A549 (cell line): ENCODE data around the gene MPP2. TPM values are rescaled to one million over a fixed set of nuclear protein-coding genes. Genes with fewer than 3 reads are reported as not detected.

ENCODE experiments used
- ATAC-seq, 2 experiments: fragments of 200-7000 bp in 1 of 2; fragments of >200 bp in 1 of 2; cut with Nextera tagmentation in 1 of 2; cut with Tn5 transposase in 1 of 2; 3 replicates each; pipeline versions ENCODE4 v1.8.0 to v1.9.1; 2018 to 2020; ENCODE audit warnings: mild to moderate bottlenecking in 1 of 2, moderate library complexity in 1 of 2
- CTCF ChIA-PET: fragments of 300-600 bp; sonication (Branson Sonifier 250); formaldehyde crosslinking; extraction: SDS; loops from one replicate; lab custom pipeline; 2021; ENCODE audit warnings: antibody characterized with exemption, inconsistent platforms; lab: Yijun Ruan, JAX
- POLR2A ChIA-PET: fragments of 350-600 bp; formaldehyde crosslinking; extraction: SDS; loops from one replicate; lab custom pipeline; 2021; ENCODE audit warnings: antibody characterized with exemption, inconsistent platforms; lab: Yijun Ruan, JAX
- DNase-seq, 2 experiments: peaks; one replicate each; pipeline versions ENCODE4 v3.0.0 to v3.0.0-alpha.2; 2011 to 2016; ENCODE audit warnings: low read depth in 1 of 2, low spot score in 1 of 2
- FAIRE-seq: peaks from 2 replicates; lab custom pipeline; 2011; peaks lifted over from hg19 to GRCh38; lab: Jason Lieb, UNC
- H3K27ac ChIP-seq, 2 experiments: fragments of >200 bp; sonication (Bioruptor Twin); formaldehyde crosslinking; 3 replicates each; pipeline ENCODE4 v1.5.1; 2016 to 2017
- H3K4me1 ChIP-seq: fragments of >200 bp; sonication (Bioruptor Twin); formaldehyde crosslinking; 3 replicates; pipeline ENCODE4 v1.6.1; 2016
- H3K4me2 ChIP-seq: fragments of >200 bp; sonication (Bioruptor Twin); formaldehyde crosslinking; 3 replicates; pipeline ENCODE4 v1.6.1; 2016
- H3K4me3 ChIP-seq: fragments of >200 bp; sonication (Bioruptor Twin); formaldehyde crosslinking; 3 replicates; pipeline ENCODE4 v1.5.1; 2016
- H3K9me3 ChIP-seq: fragments of >200 bp; sonication (Bioruptor Twin); formaldehyde crosslinking; 3 replicates; pipeline ENCODE4 v1.6.1; 2016
- BHLHE40 ChIP-seq: IDR thresholded peaks from 2 replicates; pipeline ENCODE4 v1.6.1; 2012; ENCODE audit warnings: low read depth, low read length, inconsistent platforms
- CBX2 ChIP-seq: fragments of 200-600 bp; sonication (generic); IDR thresholded peaks from 2 replicates; pipeline ENCODE4 v1.6.1; 2016; ENCODE audit warnings: low read depth, mild to moderate bottlenecking, borderline replicate concordance
- CBX8 ChIP-seq: fragments of 200-600 bp; sonication (generic); IDR thresholded peaks from 2 replicates; pipeline ENCODE4 v1.6.1; 2016
- CEBPB ChIP-seq, 2 experiments: fragments of >200 bp in 1 of 2; sonication (Bioruptor Twin) in 1 of 2; formaldehyde crosslinking in 1 of 2; IDR thresholded peaks; 2 replicates each; pipeline ENCODE4 v1.6.1; 2012 to 2016
- CHD2 ChIP-seq: fragments of 150-350 bp; IDR thresholded peaks from 2 replicates; pipeline ENCODE4 v1.6.1; 2014; ENCODE audit warnings: low read length; ENCODE audit not compliant: partially characterized antibody
- CHD4 ChIP-seq: fragments of 200-600 bp; sonication (generic); IDR thresholded peaks from 2 replicates; pipeline ENCODE4 v1.6.1; 2016; ENCODE audit warnings: antibody characterized with exemption, mild to moderate bottlenecking, borderline replicate concordance
- EHF ChIP-seq: fragments of 250-450 bp; sonication (Bioruptor Pico); IDR thresholded peaks from 2 replicates; pipeline ENCODE4 v1.5.0; 2020; ENCODE audit warnings: mild to moderate bottlenecking
- EP300 ChIP-seq, 2 experiments: fragments of >200 bp; sonication (Bioruptor Twin); formaldehyde crosslinking; IDR thresholded peaks; 2 replicates in 1 of 2; 3 replicates in 1 of 2; pipeline ENCODE4 v1.6.1; 2016 to 2017
- ESRRA ChIP-seq: fragments of 150-350 bp; IDR thresholded peaks from 2 replicates; pipeline ENCODE4 v1.6.1; 2014; ENCODE audit warnings: mild to moderate bottlenecking, low read length, borderline replicate concordance
- HEYL ChIP-seq: fragments of 250-450 bp; sonication (Bioruptor Pico); IDR thresholded peaks from 2 replicates; pipeline ENCODE4 v1.8.0; 2021; ENCODE audit warnings: mild to moderate bottlenecking, moderate library complexity
- HOXB13 ChIP-seq: fragments of 250-450 bp; sonication (Bioruptor Pico); IDR thresholded peaks from 2 replicates; pipeline ENCODE4 v1.5.0; 2020; ENCODE audit warnings: low read depth, mild to moderate bottlenecking, moderate library complexity
- JUN ChIP-seq, 2 experiments: fragments of >200 bp; sonication (Bioruptor Twin); formaldehyde crosslinking; IDR thresholded peaks; 2 replicates in 1 of 2; 3 replicates in 1 of 2; pipeline ENCODE4 v1.6.1; 2016 to 2017
- KDM1A ChIP-seq: fragments of 200-600 bp; sonication (generic); IDR thresholded peaks from 2 replicates; pipeline ENCODE4 v1.6.1; 2016; ENCODE audit warnings: low read depth, mild to moderate bottlenecking
- MYC ChIP-seq: IDR thresholded peaks from 2 replicates; pipeline ENCODE4 v1.6.1; 2012; ENCODE audit warnings: mild to moderate bottlenecking, inconsistent platforms, low read length, improper control_type of control experiment, borderline replicate concordance
- NFE2L2 ChIP-seq: fragments of 150-350 bp; conservative IDR thresholded peaks from 2 replicates; pipeline ENCODE4 v1.6.1; 2014; ENCODE audit warnings: low read length
- NR3C1 ChIP-seq: fragments of >200 bp; sonication (Bioruptor Twin); formaldehyde crosslinking; IDR thresholded peaks from 3 replicates; pipeline ENCODE4 v1.6.1; 2017
- PHF8 ChIP-seq: fragments of 200-600 bp; sonication (generic); IDR thresholded peaks from 2 replicates; pipeline ENCODE4 v1.6.1; 2016; ENCODE audit warnings: low read depth, mild to moderate bottlenecking, antibody characterized with exemption, moderate library complexity, borderline replicate concordance
- POLR2AphosphoS2 ChIP-seq: conservative IDR thresholded peaks from 2 replicates; pipeline ENCODE4 v1.6.1; 2012; ENCODE audit warnings: low read length, improper control_type of control experiment, inconsistent platforms
- RAD21 ChIP-seq, 2 experiments: fragments of >200 bp in 1 of 2; sonication (Bioruptor Twin) in 1 of 2; formaldehyde crosslinking in 1 of 2; IDR thresholded peaks in 1 of 2; conservative IDR thresholded peaks in 1 of 2; 2 replicates in 1 of 2; 3 replicates in 1 of 2; pipeline ENCODE4 v1.6.1; 2012 to 2018; ENCODE audit warnings: inconsistent platforms in 1 of 2
- RARB ChIP-seq: fragments of 250-450 bp; sonication (Bioruptor Pico); IDR thresholded peaks from 2 replicates; pipeline ENCODE4 v1.8.0; 2021; ENCODE audit warnings: mild to moderate bottlenecking, moderate library complexity
- RCOR1 ChIP-seq: fragments of 150-350 bp; IDR thresholded peaks from 2 replicates; pipeline ENCODE4 v1.6.1; 2014; ENCODE audit warnings: antibody characterized with exemption, low read length, low read depth
- RNF2 ChIP-seq: fragments of 200-600 bp; sonication (generic); IDR thresholded peaks from 2 replicates; pipeline ENCODE4 v1.6.1; 2016; ENCODE audit warnings: low read depth, mild to moderate bottlenecking, antibody characterized with exemption, moderate library complexity, borderline replicate concordance
- SMC3 ChIP-seq: fragments of >200 bp; sonication (Bioruptor Twin); formaldehyde crosslinking; IDR thresholded peaks from 3 replicates; pipeline ENCODE4 v1.6.1; 2018; ENCODE audit warnings: inconsistent platforms
- TFCP2L1 ChIP-seq: fragments of 250-450 bp; sonication (Bioruptor Pico); IDR thresholded peaks from 2 replicates; pipeline ENCODE4 v1.5.0; 2021; ENCODE audit warnings: mild to moderate bottlenecking
- TP53 ChIP-seq: fragments of 250-450 bp; sonication (Bioruptor Pico); IDR thresholded peaks from 2 replicates; pipeline ENCODE4 v1.5.0; 2021; ENCODE audit warnings: mild to moderate bottlenecking, moderate library complexity
- ZC3H11A ChIP-seq: fragments of 450-650 bp; IDR thresholded peaks from 2 replicates; pipeline ENCODE4 v1.6.1; 2014; ENCODE audit warnings: antibody characterized with exemption, mild to moderate bottlenecking
- ZFP36 ChIP-seq: fragments of 450-650 bp; IDR thresholded peaks from 2 replicates; pipeline ENCODE4 v1.6.1; 2014; ENCODE audit warnings: borderline replicate concordance; ENCODE audit not compliant: partially characterized antibody
- ZNF302 ChIP-seq: fragments of 250-450 bp; sonication (Bioruptor Pico); IDR thresholded peaks from 2 replicates; pipeline ENCODE4 v1.9.0; 2021; ENCODE audit warnings: inconsistent platforms, mild to moderate bottlenecking, moderate library complexity
- ZSCAN20 ChIP-seq: fragments of 250-450 bp; sonication (Bioruptor Pico); IDR thresholded peaks from 2 replicates; pipeline ENCODE4 v1.8.0; 2022; ENCODE audit warnings: mild to moderate bottlenecking, moderate library complexity
- WGBS: methylation state at CpG from one replicate; pipeline ENCODE4 v1.1.6; 2017; ENCODE audit errors: missing lambda C conversion rate; 5-methylcytosine and 5-hydroxymethylcytosine counted together
- polyA plus RNA-seq, 4 experiments: library from polyadenylated mRNA; depleted of rRNA in 3 of 4; stranded (reverse); fragments of >200 nt; fragmentation: RNase III in 1 of 4; extraction: RNeasy Plus Mini Kit Qiagen cat#74134 plus additional on column Dnase treatment in 1 of 4; gene quantifications; 2 replicates in 3 of 4; 3 replicates in 1 of 4; pipeline ENCODE4 v1.2.3, GENCODE V29; 2011 to 2017
- TF ChIP-seq, protein P1 (sequence below): fragments of 250-450 bp; sonication (Bioruptor Pico); IDR thresholded peaks from 2 replicates; pipeline ENCODE4 v1.5.0; 2020; ENCODE audit warnings: low read depth, mild to moderate bottlenecking, moderate library complexity
- TF ChIP-seq, protein P2 (sequence below): fragments of >200 bp; sonication (Bioruptor Twin); formaldehyde crosslinking; IDR thresholded peaks from 3 replicates; pipeline ENCODE4 v1.6.1; 2016
- TF ChIP-seq, protein P3 (sequence below): IDR thresholded peaks from 2 replicates; pipeline ENCODE4 v1.6.1; 2012; ENCODE audit warnings: low read depth, borderline replicate concordance
- TF ChIP-seq, protein P4 (sequence below): fragments of 200-600 bp; sonication (generic); IDR thresholded peaks from 2 replicates; pipeline ENCODE4 v1.6.1; 2016; ENCODE audit warnings: antibody characterized with exemption, mild to moderate bottlenecking, moderate library complexity

The MPP2 gene
- polyA plus RNA-seq, 2 of the 4 experiments (the other 2 are of a cell fraction) = 3.8 to 4.2 TPM

DNA sequence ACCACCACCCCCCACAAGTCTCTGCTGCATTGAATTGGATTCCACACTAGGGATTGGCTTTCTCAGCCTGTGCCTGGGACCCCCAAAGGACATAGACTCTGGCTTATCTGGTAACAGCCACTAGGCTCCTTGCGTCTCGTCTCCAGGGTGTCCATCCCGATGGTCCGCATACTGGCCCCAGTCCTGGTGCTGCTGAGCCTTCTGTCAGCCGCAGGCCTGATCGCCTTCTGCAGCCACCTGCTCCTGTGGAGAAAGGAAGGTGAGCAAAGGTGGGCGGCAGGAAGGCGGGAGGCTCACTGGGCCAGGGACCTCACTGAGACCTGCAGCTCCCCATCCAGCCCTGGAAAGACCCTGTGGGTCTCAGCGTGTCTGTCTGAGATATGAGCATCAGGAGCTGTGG is 52.3 kb downstream of the MPP2 start:
- ChIA-PET POLR2A (no interaction called here), CTCF (interaction anchor here (0.8 to 13.9 kb wide), 6 partner anchors 11 to 161 kb away, joined by 3 to 168 read pairs (median 4); partner anchors contain the start of gene CD300LG)
- no peak for ATAC-seq
- no peak for FAIRE-seq
- no peak for TF ChIP-seq ZC3H11A
- no peak for TF ChIP-seq RNF2
- TF ChIP-seq, protein P1, sequence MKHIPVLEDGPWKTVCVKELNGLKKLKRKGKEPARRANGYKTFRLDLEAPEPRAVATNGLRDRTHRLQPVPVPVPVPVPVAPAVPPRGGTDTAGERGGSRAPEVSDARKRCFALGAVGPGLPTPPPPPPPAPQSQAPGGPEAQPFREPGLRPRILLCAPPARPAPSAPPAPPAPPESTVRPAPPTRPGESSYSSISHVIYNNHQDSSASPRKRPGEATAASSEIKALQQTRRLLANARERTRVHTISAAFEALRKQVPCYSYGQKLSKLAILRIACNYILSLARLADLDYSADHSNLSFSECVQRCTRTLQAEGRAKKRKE (CRISPR knock-in tag) = no peak
- TF ChIP-seq EHF (CRISPR knock-in tag) = no peak
- no peak for TF ChIP-seq CBX2
- no peak for TF ChIP-seq RARB (CRISPR knock-in tag)
- no peak for TF ChIP-seq ZFP36
- no peak for TF ChIP-seq EP300 (IDR thresholded peaks at IDR 0.05)
- TF ChIP-seq TP53 = no peak
- no peak for TF ChIP-seq RCOR1
- TF ChIP-seq, protein P2, sequence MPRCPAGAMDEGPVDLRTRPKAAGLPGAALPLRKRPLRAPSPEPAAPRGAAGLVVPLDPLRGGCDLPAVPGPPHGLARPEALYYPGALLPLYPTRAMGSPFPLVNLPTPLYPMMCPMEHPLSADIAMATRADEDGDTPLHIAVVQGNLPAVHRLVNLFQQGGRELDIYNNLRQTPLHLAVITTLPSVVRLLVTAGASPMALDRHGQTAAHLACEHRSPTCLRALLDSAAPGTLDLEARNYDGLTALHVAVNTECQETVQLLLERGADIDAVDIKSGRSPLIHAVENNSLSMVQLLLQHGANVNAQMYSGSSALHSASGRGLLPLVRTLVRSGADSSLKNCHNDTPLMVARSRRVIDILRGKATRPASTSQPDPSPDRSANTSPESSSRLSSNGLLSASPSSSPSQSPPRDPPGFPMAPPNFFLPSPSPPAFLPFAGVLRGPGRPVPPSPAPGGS = no peak
- TF ChIP-seq, protein P3, sequence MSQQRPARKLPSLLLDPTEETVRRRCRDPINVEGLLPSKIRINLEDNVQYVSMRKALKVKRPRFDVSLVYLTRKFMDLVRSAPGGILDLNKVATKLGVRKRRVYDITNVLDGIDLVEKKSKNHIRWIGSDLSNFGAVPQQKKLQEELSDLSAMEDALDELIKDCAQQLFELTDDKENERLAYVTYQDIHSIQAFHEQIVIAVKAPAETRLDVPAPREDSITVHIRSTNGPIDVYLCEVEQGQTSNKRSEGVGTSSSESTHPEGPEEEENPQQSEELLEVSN = no peak
- TF ChIP-seq CHD4 = no peak
- no peak for TF ChIP-seq HEYL
- no peak for TF ChIP-seq NFE2L2
- no peak for TF ChIP-seq CEBPB (IDR thresholded peaks at IDR 0.05)
- no peak for TF ChIP-seq SMC3
- no peak for TF ChIP-seq PHF8
- no peak for TF ChIP-seq POLR2AphosphoS2
- Histone ChIP-seq H3K4me3 (no peak overlapping the region), H3K4me2 (no peak overlapping the region), H3K9me3 (no peaks in the 10 kb centered on the region), H3K4me1 (peaks cover 2% of the 10 kb centered on the region; the same call in 1 of the 3 replicates), H3K27ac (no peak overlapping the region)
- no peak for DNase-seq
- 74% methylated on average over 9 of the region's 9 CpGs for WGBS

DNA sequence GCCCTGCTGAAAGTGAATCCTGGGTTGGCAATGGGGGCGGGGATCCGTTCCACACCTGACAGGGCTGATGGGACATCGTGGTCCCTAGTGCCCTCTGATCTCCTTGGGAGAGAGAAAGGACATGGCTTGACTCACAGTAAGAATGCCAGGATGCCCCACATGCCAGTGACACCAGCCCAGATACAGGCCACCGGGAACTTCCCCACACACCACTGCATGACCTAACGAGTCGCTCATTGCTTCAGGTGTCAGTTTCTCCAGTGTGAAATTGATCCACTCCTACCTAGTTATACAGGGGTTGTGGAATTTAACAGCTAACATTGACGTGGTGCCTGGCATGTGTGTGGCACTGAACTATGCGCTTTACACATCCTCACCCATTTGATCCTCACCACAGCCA is 52.8 kb downstream of the MPP2 start:
- H3K4me1 ChIP-seq = no peaks in the 10 kb centered on the region
- ATAC-seq = no peak
- H3K4me3 ChIP-seq = no peak overlapping the region
- no peak overlapping the region for H3K4me2 ChIP-seq
- 57% methylated on average over 8 of the region's 8 CpGs for WGBS
- no peak overlapping the region for H3K27ac ChIP-seq
- POLR2A ChIA-PET = no interaction called here
- DNase-seq = no peak
- CTCF ChIA-PET = interaction anchor here (1.0 to 13.9 kb wide), 7 partner anchors 10 to 160 kb away, joined by 3 to 168 read pairs (median 6); partner anchors contain the start of gene CD300LG
- no peaks in the 10 kb centered on the region for H3K9me3 ChIP-seq
- no peak for FAIRE-seq
- TF ChIP-seq CHD2 = no peak
- TF ChIP-seq, protein P4, sequence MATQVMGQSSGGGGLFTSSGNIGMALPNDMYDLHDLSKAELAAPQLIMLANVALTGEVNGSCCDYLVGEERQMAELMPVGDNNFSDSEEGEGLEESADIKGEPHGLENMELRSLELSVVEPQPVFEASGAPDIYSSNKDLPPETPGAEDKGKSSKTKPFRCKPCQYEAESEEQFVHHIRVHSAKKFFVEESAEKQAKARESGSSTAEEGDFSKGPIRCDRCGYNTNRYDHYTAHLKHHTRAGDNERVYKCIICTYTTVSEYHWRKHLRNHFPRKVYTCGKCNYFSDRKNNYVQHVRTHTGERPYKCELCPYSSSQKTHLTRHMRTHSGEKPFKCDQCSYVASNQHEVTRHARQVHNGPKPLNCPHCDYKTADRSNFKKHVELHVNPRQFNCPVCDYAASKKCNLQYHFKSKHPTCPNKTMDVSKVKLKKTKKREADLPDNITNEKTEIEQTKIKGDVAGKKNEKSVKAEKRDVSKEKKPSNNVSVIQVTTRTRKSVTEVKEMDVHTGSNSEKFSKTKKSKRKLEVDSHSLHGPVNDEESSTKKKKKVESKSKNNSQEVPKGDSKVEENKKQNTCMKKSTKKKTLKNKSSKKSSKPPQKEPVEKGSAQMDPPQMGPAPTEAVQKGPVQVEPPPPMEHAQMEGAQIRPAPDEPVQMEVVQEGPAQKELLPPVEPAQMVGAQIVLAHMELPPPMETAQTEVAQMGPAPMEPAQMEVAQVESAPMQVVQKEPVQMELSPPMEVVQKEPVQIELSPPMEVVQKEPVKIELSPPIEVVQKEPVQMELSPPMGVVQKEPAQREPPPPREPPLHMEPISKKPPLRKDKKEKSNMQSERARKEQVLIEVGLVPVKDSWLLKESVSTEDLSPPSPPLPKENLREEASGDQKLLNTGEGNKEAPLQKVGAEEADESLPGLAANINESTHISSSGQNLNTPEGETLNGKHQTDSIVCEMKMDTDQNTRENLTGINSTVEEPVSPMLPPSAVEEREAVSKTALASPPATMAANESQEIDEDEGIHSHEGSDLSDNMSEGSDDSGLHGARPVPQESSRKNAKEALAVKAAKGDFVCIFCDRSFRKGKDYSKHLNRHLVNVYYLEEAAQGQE = no peak
- no peak for TF ChIP-seq JUN (IDR thresholded peaks at IDR 0.05)
- TF ChIP-seq KDM1A = no peak
- TF ChIP-seq MYC = no peak
- no peak for TF ChIP-seq RAD21 (conservative IDR thresholded peaks at IDR 0.05 in 1 of 2, IDR thresholded peaks at IDR 0.05 in 1 of 2)
- TF ChIP-seq HOXB13 (CRISPR knock-in tag) = no peak
- TF ChIP-seq, protein P2 = no peak
- no peak for TF ChIP-seq RCOR1
- no peak for TF ChIP-seq ZSCAN20 (CRISPR knock-in tag)
- no peak for TF ChIP-seq ZNF302 (CRISPR knock-in tag)
- no peak for TF ChIP-seq CBX8
- TF ChIP-seq BHLHE40 = no peak
- TF ChIP-seq ESRRA = no peak
- TF ChIP-seq NR3C1 = no peak
- no peak for TF ChIP-seq PHF8
- no peak for TF ChIP-seq POLR2AphosphoS2
- no peak for TF ChIP-seq TFCP2L1 (CRISPR knock-in tag)
